GM23338 (cell line): ENCODE results near the gene RPRML.

ENCODE experiments used
- EZH2 ChIP-seq: fragments of 200-600 bp; sonication (generic); IDR thresholded peaks from one replicate; pipeline ENCODE4 v1.8.0; 2017; ENCODE audit warnings: antibody characterized with exemption, mild to moderate bottlenecking, low read depth; ENCODE audit not compliant: unreplicated experiment
- EZH2phosphoT487 ChIP-seq: fragments of 200-600 bp; sonication (generic); IDR thresholded peaks from one replicate; pipeline ENCODE4 v1.8.1; 2018; ENCODE audit warnings: antibody characterized with exemption; ENCODE audit not compliant: unreplicated experiment
- JUNB ChIP-seq: IDR thresholded peaks from one replicate; pipeline ENCODE4 v1.6.1; 2016; ENCODE audit warnings: antibody characterized with exemption; ENCODE audit not compliant: unreplicated experiment
- POLR2AphosphoS5 ChIP-seq: IDR thresholded peaks from 2 replicates; pipeline ENCODE4 v1.6.1; 2016; ENCODE audit warnings: antibody characterized with exemption, low read depth
- STAT1 ChIP-seq: IDR thresholded peaks from one replicate; pipeline ENCODE4 v1.6.1; 2016; ENCODE audit warnings: antibody characterized with exemption; ENCODE audit not compliant: unreplicated experiment
- TF ChIP-seq, protein P1 (sequence below), 2 experiments: fragments of 200-600 bp in 1 of 2; sonication (generic) in 1 of 2; conservative IDR thresholded peaks; 2 replicates each; pipeline versions ENCODE4 v1.5.1 to v1.6.1; 2016 to 2017; ENCODE audit warnings: antibody characterized with exemption in 2 of 2, low read depth in 2 of 2, mild to moderate bottlenecking in 2 of 2, moderate library complexity in 1 of 2
- TF ChIP-seq, protein P2 (sequence below): IDR thresholded peaks from one replicate; pipeline ENCODE4 v1.6.1; 2018; ENCODE audit warnings: antibody characterized with exemption; ENCODE audit not compliant: unreplicated experiment
- TF ChIP-seq, protein P3 (sequence below): IDR thresholded peaks from 2 replicates; pipeline ENCODE4 v1.6.1; 2016; ENCODE audit warnings: antibody characterized with exemption

DNA sequence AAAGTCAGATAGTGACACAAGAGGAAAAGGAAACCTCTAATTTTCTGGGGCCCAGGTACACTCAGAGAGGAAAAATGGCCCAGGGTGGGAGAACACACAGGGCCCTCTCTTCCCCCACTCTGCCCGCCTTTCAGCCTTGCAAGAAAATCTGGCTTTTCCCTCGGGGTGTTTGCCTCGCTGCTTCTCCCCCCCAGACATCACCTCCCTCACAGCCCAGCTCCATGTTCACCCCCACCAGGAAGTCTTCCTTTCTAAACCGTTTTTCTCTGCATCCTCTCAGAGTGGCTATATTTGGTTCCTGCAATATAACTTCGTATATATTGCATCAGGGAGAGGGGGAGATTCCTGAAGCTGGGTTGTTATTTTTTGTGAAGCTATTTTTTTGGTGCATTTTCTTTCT is 27.3 kb downstream of the RPRML start:
- TF ChIP-seq, protein P1, sequence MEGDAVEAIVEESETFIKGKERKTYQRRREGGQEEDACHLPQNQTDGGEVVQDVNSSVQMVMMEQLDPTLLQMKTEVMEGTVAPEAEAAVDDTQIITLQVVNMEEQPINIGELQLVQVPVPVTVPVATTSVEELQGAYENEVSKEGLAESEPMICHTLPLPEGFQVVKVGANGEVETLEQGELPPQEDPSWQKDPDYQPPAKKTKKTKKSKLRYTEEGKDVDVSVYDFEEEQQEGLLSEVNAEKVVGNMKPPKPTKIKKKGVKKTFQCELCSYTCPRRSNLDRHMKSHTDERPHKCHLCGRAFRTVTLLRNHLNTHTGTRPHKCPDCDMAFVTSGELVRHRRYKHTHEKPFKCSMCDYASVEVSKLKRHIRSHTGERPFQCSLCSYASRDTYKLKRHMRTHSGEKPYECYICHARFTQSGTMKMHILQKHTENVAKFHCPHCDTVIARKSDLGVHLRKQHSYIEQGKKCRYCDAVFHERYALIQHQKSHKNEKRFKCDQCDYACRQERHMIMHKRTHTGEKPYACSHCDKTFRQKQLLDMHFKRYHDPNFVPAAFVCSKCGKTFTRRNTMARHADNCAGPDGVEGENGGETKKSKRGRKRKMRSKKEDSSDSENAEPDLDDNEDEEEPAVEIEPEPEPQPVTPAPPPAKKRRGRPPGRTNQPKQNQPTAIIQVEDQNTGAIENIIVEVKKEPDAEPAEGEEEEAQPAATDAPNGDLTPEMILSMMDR (conservative IDR thresholded peaks at IDR 0.05; ENCODE audit: low read depth in 2 of 2) = no peak
- TF ChIP-seq POLR2AphosphoS5 (no peak), STAT1 (no peak), EZH2 (no peak), EZH2phosphoT487 (no peak), JUNB (no peak)
- TF ChIP-seq, protein P2, sequence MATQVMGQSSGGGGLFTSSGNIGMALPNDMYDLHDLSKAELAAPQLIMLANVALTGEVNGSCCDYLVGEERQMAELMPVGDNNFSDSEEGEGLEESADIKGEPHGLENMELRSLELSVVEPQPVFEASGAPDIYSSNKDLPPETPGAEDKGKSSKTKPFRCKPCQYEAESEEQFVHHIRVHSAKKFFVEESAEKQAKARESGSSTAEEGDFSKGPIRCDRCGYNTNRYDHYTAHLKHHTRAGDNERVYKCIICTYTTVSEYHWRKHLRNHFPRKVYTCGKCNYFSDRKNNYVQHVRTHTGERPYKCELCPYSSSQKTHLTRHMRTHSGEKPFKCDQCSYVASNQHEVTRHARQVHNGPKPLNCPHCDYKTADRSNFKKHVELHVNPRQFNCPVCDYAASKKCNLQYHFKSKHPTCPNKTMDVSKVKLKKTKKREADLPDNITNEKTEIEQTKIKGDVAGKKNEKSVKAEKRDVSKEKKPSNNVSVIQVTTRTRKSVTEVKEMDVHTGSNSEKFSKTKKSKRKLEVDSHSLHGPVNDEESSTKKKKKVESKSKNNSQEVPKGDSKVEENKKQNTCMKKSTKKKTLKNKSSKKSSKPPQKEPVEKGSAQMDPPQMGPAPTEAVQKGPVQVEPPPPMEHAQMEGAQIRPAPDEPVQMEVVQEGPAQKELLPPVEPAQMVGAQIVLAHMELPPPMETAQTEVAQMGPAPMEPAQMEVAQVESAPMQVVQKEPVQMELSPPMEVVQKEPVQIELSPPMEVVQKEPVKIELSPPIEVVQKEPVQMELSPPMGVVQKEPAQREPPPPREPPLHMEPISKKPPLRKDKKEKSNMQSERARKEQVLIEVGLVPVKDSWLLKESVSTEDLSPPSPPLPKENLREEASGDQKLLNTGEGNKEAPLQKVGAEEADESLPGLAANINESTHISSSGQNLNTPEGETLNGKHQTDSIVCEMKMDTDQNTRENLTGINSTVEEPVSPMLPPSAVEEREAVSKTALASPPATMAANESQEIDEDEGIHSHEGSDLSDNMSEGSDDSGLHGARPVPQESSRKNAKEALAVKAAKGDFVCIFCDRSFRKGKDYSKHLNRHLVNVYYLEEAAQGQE = no peak
- TF ChIP-seq, protein P3, sequence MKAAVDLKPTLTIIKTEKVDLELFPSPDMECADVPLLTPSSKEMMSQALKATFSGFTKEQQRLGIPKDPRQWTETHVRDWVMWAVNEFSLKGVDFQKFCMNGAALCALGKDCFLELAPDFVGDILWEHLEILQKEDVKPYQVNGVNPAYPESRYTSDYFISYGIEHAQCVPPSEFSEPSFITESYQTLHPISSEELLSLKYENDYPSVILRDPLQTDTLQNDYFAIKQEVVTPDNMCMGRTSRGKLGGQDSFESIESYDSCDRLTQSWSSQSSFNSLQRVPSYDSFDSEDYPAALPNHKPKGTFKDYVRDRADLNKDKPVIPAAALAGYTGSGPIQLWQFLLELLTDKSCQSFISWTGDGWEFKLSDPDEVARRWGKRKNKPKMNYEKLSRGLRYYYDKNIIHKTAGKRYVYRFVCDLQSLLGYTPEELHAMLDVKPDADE = no peak
